ENCODE results near the gene NFYA.
"Not testable (repeated sequence)": the region's sequence is repeated elsewhere in the genome, so short reads cannot be mapped to it uniquely, and the experiment has no call there.

The NFYA gene

DNA sequence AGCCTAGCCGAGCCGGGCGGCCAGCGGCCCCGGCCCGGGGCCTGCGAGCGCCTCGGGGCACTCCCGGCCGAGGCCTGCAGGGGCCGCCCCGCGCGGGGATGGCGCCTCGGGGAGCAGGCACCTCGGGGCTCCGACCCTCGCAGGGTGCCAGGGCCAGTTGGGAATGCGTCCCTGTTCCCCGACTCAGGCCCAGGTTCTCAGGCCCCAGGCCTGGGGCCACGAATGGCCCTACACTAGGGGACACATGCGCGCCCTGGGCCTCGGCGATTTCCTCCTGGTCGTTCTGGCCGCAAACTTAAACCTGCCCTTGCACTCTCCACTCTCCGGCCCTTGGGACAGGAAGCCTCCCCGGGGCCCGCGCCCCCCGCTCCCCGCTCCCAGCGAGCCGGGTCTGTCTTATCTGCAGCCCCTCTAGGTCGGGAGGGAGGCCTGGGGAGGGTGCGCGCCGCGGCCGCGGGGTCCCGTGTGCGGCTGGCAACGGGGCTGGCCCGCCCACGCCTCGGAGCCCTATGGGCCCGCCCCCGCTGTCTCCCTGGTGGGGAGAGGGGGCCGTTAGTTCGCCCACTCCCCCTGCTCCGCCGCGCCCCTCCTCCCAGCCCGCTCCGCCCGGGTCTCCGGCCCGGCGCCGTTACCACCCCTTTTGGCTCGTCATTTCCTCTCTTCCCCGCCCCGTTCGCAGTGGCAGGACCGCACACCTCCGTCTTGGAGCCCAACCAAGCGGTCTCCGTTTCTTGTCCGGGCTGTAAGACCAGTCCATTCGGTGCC lies 611 bp downstream of the NFYA start:
- DNase-seq (ENCODE audit: low read depth), result peak; percentile 65

DNA sequence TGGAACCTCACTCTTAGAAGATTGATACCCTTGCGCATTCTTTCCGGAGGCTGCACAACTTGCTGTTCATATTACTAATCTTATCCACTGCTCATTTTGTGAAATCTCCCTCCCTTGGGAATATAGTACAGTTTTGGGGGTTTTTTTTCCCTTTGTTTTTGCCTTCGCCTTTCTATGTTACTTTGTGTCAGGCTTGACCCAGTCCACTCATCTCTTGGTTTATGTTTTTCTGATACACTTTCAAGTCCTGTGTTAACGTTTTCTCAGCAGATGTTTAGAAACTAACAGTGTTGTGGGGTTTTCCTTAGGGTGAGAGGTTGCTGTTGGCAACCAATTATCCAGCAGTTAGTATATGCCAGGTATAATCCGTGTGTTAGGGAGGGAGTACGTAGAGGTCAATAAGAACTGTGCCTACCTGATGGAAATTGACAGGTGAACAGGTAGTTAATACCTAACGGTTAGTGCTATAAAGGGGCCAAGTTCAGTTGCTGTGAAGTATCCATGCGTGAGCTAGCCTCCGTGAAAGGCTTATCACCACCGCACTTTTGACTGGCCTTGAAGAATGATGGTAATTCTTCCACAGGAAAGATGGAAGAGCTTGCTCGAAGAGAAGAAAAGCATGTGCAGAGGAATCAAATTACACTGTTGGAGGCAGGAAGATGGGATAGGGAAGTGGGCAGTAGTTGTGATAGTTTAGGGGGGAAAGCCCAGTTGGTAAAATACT lies 1.4 kb downstream of the NFYA start:
- DNase-seq (ENCODE audit: low read depth), result no peak

DNA sequence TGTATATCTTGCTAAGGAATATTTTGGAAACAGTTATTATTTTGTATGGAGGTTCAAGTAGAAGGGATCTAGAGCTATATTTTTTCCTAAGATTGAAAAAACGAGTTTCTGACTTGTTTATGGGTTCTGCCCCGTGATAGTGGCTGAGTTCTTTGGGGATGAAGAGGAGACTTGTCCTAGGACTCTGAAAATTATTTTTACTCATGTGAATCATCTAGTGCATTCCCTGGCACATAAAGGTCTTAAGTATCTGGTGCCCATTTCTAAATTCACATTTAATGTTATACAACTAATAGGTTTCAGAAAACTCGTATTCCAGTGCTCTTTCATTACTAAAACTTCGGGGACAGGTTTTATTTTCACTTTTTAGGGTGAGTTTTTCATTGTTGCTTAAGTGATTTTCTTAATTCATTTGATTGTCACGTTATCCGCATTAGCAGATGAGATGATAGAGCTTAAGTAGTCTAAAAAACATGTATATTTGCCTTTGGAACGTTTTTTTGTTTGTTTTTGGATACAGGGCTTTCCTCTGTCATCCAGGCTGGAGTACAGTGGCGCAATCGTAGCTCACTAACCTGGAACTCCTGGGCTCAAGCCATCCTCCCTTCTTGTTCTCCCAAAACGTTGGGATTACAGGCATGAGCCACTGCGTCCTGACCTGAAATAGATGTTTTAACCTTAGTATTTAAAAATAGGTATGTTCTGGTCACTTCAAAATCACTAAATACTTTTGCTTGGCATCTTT lies 2.1 kb downstream of the NFYA start:
- DNase-seq (ENCODE audit: low read depth), result no peak

GRCh38 chr6:41075651-41076626 lies 3.2 kb downstream of the NFYA start:
- no peak for DNase-seq (ENCODE audit: low read depth)

- DNase-seq (ENCODE audit: low read depth), result no peak
These were observed 4.8 kb downstream of the NFYA start for GRCh38 chr6:41077536-41077935.

DNA sequence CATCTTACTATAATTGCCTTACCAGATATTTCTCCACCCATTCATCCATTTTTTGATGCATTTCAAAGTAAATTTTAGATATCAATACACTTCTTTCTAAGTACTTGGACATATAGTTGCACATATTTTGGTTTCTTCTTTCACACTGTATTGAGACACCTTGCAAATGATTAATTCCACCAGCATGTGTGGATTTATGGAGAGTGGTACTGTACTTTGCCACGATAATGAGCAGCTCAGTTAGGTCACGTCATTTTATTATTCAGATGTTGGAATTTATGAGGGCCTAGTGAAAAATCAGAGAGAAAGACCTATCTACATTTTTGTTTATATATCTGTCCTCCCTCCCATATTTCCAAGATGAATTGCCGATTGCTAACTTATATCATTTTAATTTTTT lies 5.3 kb downstream of the NFYA start:
- DNase-seq (ENCODE audit: low read depth), result no peak

- DNase-seq (ENCODE audit: low read depth), result no peak
These were observed 6.3 kb downstream of the NFYA start for GRCh38 chr6:41079080-41079479.

DNA sequence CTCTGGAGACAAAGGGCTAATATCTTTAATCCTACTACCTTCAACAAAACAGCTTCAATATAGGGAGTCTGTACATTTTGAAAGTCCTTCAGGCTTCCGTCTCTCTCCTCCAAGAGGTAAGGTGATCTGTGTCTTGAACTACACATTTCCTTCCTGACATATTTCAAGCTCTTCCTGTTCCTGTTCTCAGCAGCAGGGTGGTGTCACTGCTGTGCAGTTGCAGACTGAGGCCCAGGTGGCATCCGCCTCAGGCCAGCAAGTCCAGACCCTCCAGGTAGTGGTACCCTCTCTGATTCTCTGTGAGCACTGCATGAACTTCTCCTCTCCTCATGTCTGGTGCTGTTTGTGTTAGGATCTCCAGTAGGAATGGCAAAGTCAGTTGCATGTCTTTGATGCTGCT lies 7.8 kb downstream of the NFYA start:
- DNase-seq (ENCODE audit: low read depth), result no peak

GRCh38 chr6:41083072-41083471 lies 10.3 kb downstream of the NFYA start:
- no peak for DNase-seq (ENCODE audit: low read depth)

GRCh38 chr6:41085182-41085581 lies 12.4 kb downstream of the NFYA start:
- DNase-seq (ENCODE audit: low read depth), result no peak

DNA sequence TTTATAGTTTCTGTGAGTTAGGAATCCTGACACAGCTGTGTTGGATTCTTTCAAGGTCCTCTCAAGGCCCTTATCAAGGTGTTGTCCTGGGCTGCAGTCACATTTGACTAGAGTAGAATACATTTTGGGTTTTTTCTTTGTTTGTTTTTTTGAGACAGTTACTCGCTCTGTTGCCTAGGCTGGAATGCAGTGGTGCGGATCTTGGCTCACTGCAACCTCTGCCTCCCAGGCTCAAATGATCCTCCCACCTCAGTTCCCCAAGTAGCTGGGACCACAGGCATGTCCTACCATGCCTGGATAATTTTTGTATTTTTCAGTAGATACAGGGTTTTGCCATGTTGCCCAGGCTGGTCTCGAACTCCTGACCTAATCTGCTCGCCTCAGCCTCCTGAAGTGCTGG lies 15.7 kb downstream of the NFYA start:
- DNase-seq (ENCODE audit: low read depth), result no peak

- no peak for DNase-seq (ENCODE audit: low read depth)
These were observed 18.3 kb downstream of the NFYA start for GRCh38 chr6:41090841-41091761.

GRCh38 chr6:41092421-41093140 lies 19.8 kb downstream of the NFYA start:
- DNase-seq (ENCODE audit: low read depth), result no peak

DNA sequence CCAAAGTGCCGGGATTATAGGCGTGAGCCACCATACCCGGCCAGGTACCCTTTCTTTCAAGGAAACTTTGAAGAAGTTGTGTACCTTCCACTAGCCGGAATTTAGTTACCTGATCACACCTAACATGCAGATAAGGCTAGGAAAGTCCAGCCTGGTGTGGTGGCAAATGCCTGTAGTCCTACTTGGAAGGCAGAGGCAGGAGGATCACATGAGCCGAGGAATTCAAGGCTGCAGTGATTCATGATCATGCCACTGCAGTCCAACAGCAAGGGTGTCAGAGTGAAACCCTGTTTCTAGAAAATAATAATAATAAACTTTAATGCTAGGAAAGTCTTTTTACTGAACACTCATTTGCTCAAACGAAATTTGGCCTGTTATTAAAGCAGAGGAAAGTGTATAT lies 21.0 kb downstream of the NFYA start:
- DNase-seq (ENCODE audit: low read depth), result no peak

DNA sequence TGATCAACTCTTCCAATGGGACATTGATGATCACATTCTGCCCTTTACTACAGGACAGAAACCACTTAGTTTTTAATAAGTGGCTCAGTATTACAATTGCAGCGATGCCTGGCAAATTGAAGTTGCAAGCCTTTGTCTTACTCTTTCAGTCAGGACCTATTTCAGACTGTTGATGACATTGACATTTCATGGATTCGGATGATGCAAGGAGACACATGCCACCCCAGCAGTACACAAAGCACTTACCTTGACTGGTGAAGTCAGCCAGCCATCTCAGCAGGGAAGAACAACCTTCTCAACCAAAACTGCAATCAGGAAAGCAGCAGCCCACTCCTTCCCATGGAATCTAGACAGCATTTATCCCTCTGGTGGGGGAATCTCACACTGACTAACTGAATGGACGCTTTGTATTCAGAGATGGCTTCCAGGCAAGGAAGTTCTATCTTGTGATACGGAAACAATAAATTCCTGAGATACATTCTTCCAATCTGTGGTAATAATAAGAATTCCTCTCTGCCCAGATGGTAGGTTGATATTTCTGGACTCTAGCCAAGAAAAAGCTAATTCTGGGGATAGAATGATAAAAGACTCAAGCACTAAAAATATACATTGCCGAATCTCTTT lies 24.8 kb downstream of the NFYA start:
- no peak for DNase-seq (ENCODE audit: low read depth)

GRCh38 chr6:41098366-41098765 lies 25.6 kb downstream of the NFYA start:
- DNase-seq (ENCODE audit: low read depth), result no peak

GRCh38 chr6:41100871-41101287 lies 28.1 kb downstream of the NFYA start:
- no peak for DNase-seq (ENCODE audit: low read depth)

- no peak for DNase-seq (ENCODE audit: low read depth)
These were observed 31.1 kb downstream of the NFYA start for GRCh38 chr6:41103847-41104246.

DNA sequence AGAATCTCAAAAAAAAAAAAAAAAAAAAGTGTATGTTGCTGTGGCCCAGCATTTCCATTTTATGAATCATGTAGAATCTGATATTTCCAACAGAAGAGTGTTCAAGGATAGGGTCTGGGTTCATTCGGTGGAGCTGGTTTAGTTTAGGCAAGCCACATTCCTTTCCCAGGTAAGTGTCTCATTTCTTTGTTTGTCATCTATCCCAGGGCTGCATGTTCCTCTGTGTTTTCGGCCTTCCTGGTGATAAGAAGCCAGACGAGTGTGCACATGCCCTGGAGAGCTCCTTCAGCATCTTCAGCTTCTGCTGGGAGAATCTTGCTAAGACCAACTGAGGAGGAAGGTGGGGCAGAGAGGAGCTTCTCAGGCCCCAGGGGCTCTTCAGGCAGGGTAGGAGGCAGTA lies 38.2 kb downstream of the NFYA start:
- DNase-seq (ENCODE audit: low read depth), result no peak

DNA sequence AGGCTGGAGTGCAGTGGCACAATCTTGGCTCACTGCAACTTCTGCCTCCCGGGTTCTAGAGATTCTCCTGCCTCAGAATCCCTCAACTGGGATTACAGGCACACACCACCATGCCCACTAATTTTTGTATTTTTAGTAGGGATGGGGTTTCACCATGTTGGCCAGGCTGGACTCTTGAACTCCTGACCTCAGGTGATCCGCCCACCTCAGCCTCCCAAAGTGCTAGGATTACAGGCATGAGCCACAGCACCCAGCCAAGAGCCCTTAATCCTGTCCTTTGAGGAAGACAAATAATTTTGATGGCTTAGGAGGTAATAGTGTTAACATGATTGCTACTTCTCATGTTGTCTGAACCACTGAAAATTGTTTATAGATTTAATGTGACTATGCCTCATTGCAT lies 42.3 kb downstream of the NFYA start:
- DNase-seq (ENCODE audit: low read depth), result not testable (repeated sequence)

Data from stimulated activated CD8-positive, alpha-beta memory T cell treated with anti-CD3 and anti-CD28 coated beads, Interleukin-12 subunit alpha, Interleukin-12 subunit beta, amount 100 ng/mL, for 1 hour (primary cell).